ENCODE data around the gene TSHZ1.

TSHZ1 gene

DNA sequence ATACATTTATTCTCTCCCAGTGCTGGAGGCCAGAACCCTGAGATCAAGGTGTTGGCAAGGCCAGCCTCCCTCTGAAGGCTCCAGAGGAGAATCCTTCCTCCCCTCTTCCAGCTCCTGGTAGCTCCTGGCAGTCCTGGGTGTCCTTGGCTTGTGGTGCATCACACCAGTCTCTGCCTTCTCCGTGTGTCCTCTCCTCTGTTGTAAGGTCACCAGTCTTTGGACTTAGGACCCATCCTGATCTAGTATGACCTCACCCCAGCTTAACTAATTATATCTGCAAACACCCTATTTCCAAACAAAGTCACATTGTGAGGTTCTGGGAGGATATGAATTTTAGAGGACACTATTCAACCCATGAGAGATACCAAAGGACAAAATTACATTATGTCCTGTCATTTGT lies 31.1 kb downstream of the TSHZ1 start:
- DNase-seq (ENCODE audit: extremely low read depth in 1 of 2, low read depth in 1 of 2), result no peak

- no peak for DNase-seq (ENCODE audit: extremely low read depth in 1 of 2, low read depth in 1 of 2)
Observed at GRCh38 chr18:75244351-75245313, 34.0 kb downstream of the TSHZ1 start.

DNA sequence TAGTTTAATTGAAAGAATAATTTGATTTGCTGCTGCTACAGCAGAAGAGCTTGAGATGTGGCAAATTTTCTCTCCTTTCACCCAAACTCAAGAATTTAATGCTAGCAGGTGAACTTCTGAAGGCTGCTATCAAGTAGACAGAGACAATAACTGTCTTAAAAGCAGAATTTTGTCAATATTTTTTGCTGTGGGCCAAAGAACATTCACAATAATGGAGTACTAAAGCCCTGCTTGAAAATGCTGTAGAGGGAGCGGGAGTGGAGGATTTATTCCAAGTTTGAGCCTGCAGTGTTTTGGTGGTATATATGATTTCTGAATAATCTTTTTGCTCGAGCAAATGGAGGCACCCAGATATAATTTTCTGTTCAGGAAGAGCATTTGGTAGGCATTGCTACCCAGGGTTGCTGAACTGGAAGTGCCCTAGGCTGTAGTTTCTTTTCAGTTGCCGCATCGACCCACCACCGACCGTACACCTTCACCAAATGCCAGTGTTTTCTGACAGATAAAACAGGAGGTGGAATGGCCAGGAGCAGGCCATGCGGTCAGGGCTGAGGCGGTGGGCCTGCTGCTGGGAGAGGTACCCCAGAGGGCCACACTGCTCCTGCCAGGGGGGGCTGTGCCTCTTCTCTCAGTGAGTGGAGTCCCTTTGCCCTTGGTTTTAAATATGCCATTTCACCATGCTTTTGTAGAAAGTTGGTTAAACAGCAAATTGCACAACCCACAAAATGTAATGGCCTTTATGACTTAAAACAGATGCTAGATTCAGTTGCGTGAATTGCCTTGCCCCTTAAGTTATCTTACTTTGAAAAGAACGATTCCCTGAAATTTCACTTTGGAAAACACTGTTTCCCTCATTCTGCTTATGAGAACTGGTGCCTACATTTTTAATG lies 36.4 kb downstream of the TSHZ1 start:
- DNase-seq (ENCODE audit: extremely low read depth in 1 of 2, low read depth in 1 of 2), result no peak

- DNase-seq (ENCODE audit: extremely low read depth in 1 of 2, low read depth in 1 of 2), result no peak
Observed at GRCh38 chr18:75247611-75248421, 37.2 kb downstream of the TSHZ1 start.

DNA sequence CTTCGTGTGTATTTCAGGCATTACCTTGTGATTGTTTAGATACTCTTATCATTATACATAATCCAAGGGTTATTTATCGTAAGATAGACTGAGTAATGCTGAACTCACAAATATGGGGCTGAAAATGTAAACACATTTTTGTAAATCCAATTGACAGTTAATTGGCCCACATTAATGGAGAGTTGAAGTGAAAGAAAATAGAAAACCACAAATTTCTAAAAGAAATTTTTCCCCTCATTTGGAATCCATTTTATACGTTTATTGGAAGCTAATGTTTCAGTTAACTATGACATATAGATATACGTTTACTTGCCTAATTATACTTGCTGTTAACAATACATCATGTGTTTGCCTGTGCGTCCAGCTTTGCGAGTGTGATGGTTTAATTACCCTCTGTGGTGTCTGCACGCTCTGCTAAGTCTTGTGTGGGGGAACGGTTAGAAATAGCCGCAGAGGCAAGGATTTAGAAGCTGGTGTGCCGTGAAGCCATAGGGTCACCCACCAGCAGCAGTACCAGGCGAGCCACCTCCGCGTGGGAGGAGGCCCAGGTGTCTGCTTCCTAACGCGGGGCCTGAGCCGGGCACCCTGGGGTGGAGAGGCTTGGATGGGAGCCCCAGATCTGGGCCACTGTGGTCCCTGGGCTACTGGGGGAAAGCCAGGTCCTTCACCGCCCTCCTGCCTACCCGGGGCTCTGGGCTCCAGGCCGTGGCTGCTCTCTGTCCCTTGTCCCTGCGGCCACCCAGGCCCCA lies 38.0 kb downstream of the TSHZ1 start:
- DNase-seq (ENCODE audit: extremely low read depth in 1 of 2, low read depth in 1 of 2), result no peak

DNA sequence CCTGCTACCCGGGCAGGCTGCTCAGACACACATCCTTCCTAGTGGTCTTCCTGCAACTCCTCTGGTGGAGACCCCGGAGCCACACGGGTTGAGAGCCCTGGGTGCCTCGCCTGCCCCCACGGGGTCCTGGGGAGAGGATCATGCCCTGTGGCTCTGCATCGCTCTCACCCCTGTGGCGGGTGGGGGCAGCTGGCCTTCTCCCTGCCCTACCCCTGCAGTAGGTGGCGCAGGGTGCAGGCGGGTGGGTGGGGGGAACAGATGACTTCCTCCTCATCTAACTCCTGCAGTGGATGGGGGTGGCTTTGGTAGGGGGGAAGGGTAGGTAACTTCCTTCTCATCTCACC lies 38.5 kb downstream of the TSHZ1 start:
- no peak for DNase-seq (ENCODE audit: extremely low read depth in 1 of 2, low read depth in 1 of 2)

DNA sequence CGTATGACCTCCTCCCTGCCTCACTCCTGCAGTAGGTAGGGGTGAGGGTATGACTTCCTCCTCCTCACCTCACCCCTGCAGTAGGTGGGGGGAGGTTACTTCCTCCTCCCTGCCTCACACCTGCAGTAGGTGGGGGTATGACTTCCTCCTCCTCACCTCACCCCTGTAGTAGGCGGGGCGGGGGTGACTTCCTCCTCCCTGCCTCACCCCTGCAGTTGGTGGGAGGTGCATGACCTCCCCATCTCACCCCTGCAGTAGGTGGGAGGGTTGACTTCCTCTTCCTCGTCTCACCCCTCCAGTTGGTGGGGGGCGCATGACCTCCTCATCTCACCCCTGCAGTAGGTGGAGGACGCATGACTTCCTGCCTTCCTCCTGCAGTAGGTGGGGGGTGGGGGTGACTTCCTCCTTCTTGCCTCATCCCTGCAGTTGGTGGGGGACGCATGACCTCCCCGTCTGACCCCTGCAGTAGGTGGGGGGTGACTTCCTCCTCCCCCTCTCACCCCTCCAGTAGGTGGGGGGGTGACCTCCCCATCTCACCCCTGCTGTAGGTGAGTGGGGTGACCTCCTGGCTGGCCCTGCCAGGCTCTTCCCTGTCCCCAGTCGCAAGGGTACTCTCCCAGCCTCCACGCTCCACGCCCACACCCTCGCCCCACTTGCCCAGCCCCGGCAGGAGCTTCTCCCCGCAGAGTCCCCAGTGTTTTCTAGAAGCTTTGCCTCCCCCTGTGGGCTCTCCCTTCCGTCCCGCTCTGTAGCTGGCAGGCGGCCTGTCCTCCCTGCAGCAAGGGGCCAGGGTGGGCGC lies 39.3 kb downstream of the TSHZ1 start:
- no peak for DNase-seq (ENCODE audit: extremely low read depth in 1 of 2, low read depth in 1 of 2)

DNA sequence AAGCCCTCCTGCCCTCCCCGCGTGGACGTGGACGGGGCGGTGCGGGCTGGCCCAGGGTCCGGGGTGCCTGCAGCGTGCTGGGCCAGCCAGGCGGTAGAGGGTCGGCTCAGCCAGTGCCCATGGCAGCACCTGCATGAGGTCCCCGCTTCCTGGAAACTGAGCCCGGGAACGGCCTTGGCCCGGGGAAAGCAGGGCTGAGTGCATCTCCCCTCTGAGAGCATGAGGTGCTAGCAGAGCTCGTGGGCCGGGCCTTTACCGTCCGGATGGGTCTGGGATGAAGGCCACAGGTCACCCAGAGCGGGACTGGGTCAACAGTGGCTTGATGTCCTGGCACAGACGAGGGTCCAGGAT lies 39.8 kb downstream of the TSHZ1 start:
- no peak for DNase-seq (ENCODE audit: extremely low read depth in 1 of 2, low read depth in 1 of 2)

DNA sequence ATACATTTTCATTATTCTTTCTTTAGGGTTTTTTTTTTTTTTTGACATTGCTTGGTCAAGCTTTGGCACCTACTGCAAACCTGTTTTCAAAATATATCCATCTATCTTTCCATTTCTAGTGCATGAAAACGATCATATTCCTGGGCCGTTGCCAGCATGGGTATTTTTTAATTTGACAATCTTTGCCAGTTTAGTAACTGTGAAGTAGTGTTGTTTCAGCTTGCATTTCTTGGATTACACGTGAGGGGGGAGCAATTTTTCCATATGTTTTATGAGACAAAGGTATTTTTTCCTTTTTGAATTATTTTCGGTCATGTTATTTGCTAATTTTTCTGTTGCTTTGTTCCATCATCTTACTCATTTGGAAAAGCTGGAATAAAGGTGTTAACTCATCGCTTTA lies 40.9 kb downstream of the TSHZ1 start:
- no peak for DNase-seq (ENCODE audit: extremely low read depth in 1 of 2, low read depth in 1 of 2)

GRCh38 chr18:75252136-75252535 lies 41.5 kb downstream of the TSHZ1 start:
- DNase-seq (ENCODE audit: extremely low read depth in 1 of 2, low read depth in 1 of 2), result no peak

- no peak for DNase-seq (ENCODE audit: extremely low read depth in 1 of 2, low read depth in 1 of 2)
Observed at GRCh38 chr18:75253043-75253442, 42.4 kb downstream of the TSHZ1 start.

DNA sequence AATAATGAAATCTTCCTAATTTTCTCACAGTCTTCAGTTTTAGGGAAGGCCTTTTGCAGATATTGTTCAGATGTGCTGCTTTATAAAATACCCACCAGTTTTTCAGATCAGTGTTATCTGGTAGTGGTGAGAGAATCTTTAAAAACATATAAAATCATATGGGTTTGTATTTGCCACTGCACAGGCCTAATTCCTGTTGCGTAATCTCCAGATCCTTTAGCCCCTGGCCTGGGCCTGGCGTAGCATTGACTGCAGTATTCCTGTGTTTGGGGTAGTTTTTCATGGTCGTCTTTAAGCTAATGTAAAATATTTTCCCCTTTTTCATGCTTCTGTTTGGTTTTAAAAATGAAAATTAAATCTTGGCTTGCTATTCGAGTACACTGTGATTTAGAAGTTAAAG lies 43.2 kb downstream of the TSHZ1 start:
- no peak for DNase-seq (ENCODE audit: extremely low read depth in 1 of 2, low read depth in 1 of 2)

GRCh38 chr18:75255094-75255493 lies 44.5 kb downstream of the TSHZ1 start:
- DNase-seq (ENCODE audit: extremely low read depth in 1 of 2, low read depth in 1 of 2), result no peak

DNA sequence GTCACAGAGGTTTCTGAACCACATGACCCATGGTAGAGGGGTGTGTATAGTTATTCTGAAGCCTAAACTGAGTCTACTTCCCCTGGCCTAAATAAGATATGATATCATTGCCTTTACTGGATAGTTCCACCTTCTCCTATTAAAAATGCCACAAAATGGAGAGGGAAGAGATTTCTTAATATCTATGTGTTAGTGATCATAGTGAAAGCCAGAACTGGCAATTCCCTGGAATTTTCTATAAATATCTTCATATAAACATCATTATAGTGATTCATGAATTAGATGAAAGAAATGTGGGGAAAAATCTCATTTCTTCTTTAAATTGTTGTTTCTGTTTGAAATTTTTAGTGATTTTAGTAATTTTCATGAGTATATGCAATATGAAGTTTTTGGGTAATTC lies 45.8 kb downstream of the TSHZ1 start:
- no peak for DNase-seq (ENCODE audit: extremely low read depth in 1 of 2, low read depth in 1 of 2)

- DNase-seq (ENCODE audit: extremely low read depth in 1 of 2, low read depth in 1 of 2), result no peak
Observed at GRCh38 chr18:75257605-75258004, 47.0 kb downstream of the TSHZ1 start.

DNA sequence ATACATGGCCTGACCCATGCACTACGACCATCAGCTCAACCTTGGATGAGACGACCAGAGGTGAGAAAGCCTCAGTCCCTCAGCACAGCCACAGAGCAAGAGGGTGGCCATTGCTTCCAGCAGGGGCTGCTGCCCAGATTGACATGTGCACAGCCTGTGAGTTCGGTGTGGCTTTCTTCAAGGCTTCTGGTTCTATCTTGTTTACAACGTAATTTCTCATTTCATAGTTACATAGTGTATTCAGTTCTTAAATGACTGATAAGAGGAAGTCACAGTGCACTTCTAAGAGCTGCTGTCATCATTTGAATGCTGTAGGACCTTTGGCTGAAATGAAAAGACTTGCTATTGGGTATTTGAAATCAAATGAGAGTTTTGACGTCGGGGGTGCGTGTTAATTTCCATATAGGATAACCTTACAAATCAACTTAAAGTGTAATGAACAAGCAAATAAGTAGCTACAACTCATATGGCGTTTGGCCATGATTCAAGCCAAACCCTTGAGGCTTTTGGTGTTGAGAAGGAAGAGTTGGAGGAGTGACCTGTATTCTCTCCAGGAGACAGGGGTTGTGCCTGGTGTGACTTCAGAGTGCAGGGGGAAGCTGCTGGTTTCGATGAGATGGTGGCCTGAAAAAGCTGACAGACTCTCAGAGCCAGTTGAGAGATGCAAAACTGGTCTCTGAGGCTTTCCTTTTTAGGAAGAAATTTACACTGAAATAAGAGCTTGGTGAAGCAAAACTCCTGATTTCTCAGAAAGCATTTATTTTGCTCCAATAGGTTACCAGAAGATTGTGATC lies 51.0 kb downstream of the TSHZ1 start:
- DNase-seq (ENCODE audit: extremely low read depth in 1 of 2, low read depth in 1 of 2), result no peak

DNA sequence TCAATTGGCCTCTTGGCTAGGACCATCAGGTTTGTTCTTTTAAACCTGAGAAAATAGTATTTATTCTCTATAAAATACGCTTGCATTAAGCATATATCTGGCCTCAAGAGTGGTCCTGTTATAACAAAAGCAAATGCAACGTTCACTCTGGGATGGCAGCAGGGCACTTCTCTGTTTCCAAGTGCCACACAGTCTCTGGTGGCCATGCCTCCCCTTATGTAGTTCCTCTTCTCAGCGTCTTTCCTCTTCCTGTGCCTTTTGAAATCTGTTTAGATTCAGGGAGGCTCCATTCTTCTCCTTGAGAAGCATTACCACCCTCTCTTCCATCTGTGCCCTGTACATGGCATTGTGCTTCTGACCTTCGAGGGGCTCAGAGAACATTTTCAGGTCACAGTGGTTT lies 51.9 kb downstream of the TSHZ1 start:
- DNase-seq (ENCODE audit: extremely low read depth in 1 of 2, low read depth in 1 of 2), result no peak

DNA sequence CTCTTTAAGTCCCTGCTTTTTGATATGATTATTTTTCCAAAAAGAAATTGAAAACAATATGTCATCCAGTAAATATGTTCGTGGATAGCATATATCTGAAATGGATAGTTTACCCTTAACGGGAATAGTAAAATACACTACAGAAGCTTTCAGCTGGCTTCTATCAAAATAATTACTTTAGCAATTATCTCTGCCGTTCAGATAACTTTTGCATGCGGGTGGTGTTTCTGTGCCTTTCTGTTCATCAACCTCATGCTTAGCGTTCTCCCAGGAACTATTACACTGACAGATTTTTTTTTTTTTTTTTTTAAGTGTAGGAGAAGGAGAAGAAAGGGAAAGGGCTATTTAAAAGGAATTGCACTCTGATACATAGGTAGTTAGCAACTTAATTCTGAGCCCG lies 53.6 kb downstream of the TSHZ1 start:
- no peak for DNase-seq (ENCODE audit: extremely low read depth in 1 of 2, low read depth in 1 of 2)

Data from activated CD8-positive, alpha-beta memory T cell treated with anti-CD3 and anti-CD28 coated beads for 1 hour (primary cell).